ENCODE measurements around the gene ATL3. TPM values are rescaled to one million over a fixed set of nuclear protein-coding genes. Genes with fewer than 3 reads are reported as not detected.
"Not testable (repeated sequence)": the region's sequence is repeated elsewhere in the genome, so short reads cannot be mapped to it uniquely, and the experiment has no call there.

The ATL3 gene
- total and polyA plus RNA-seq, 4 donors = 14.0 to 74.7 (median 35.3) TPM

- H3K27ac ChIP-seq (ENCODE audit: low read depth, low read length) = no peak overlapping the region
- no peak overlapping the region for H3K4me3 ChIP-seq (ENCODE audit: low read depth, low read length)
- DNase-seq (ENCODE audit: low read depth in 4 of 6, low spot score in 6 of 6) = peak in 5 of 6 donors; percentile 50 to 91 (median 62)
- peaks cover 13% of the 10 kb centered on the region for H3K36me3 ChIP-seq (ENCODE audit: control insufficient read depth, insufficient read depth, low read length)
- 58% methylated on average over 4 of the region's 10 CpGs for WGBS (ENCODE audit: insufficient coverage)
- H3K27me3 ChIP-seq (ENCODE audit: control insufficient read depth, insufficient read depth, low read length) = no peaks in the 10 kb centered on the region
- no peaks in the 10 kb centered on the region for H3K4me1 ChIP-seq (ENCODE audit: control insufficient read depth, insufficient read depth, low read length)
- H3K9me3 ChIP-seq (ENCODE audit: control insufficient read depth, insufficient read depth, low read length) = no peaks in the 10 kb centered on the region
These were observed 35.3 kb downstream of the ATL3 start for GRCh38 chr11:63635762-63636465.

- 100% methylated on average over 2 of the region's 3 CpGs for WGBS (ENCODE audit: insufficient coverage)
- Histone ChIP-seq H3K9me3 (ENCODE audit: control insufficient read depth, insufficient read depth, low read length) (no peaks in the 10 kb centered on the region), H3K4me1 (ENCODE audit: control insufficient read depth, insufficient read depth, low read length) (no peaks in the 10 kb centered on the region), H3K4me3 (ENCODE audit: low read depth, low read length) (no peak overlapping the region), H3K27me3 (ENCODE audit: control insufficient read depth, insufficient read depth, low read length) (no peaks in the 10 kb centered on the region), H3K27ac (ENCODE audit: low read depth, low read length) (no peak overlapping the region), H3K36me3 (ENCODE audit: control insufficient read depth, insufficient read depth, low read length) (peaks cover 20% of the 10 kb centered on the region)
- DNase-seq (ENCODE audit: low read depth in 4 of 6, low spot score in 6 of 6) = no peak
These were observed 41.8 kb downstream of the ATL3 start for GRCh38 chr11:63629426-63629825.

- 79% methylated on average over 5 of the region's 7 CpGs for WGBS (ENCODE audit: insufficient coverage)
- H3K9me3 ChIP-seq (ENCODE audit: control insufficient read depth, insufficient read depth, low read length) = no peaks in the 10 kb centered on the region
These were observed 47.5 kb downstream of the ATL3 start for GRCh38 chr11:63623513-63624140.

GRCh38 chr11:63622323-63622722 lies 48.9 kb downstream of the ATL3 start:
- no peak for DNase-seq (ENCODE audit: low read depth in 4 of 6, low spot score in 6 of 6)
- no peaks in the 10 kb centered on the region for H3K9me3 ChIP-seq (ENCODE audit: control insufficient read depth, insufficient read depth, low read length)
- H3K27ac ChIP-seq (ENCODE audit: low read depth, low read length) = no peak overlapping the region
- H3K27me3 ChIP-seq (ENCODE audit: control insufficient read depth, insufficient read depth, low read length) = no peaks in the 10 kb centered on the region
- no peaks in the 10 kb centered on the region for H3K36me3 ChIP-seq (ENCODE audit: control insufficient read depth, insufficient read depth, low read length)
- WGBS (ENCODE audit: insufficient coverage) = 100% methylated on average over 2 of the region's 2 CpGs
- H3K4me3 ChIP-seq (ENCODE audit: low read depth, low read length) = no peak overlapping the region
- no peaks in the 10 kb centered on the region for H3K4me1 ChIP-seq (ENCODE audit: control insufficient read depth, insufficient read depth, low read length)

More at GRCh38 chr11:63623513-63624140, 47.5 kb downstream of the ATL3 start:
- DNase-seq (ENCODE audit: low read depth in 4 of 6, low spot score in 6 of 6) = no peak
- Histone ChIP-seq H3K36me3 (ENCODE audit: control insufficient read depth, insufficient read depth, low read length) (no peaks in the 10 kb centered on the region), H3K4me1 (ENCODE audit: control insufficient read depth, insufficient read depth, low read length) (no peaks in the 10 kb centered on the region), H3K27ac (ENCODE audit: low read depth, low read length) (no peak overlapping the region), H3K4me3 (ENCODE audit: low read depth, low read length) (no peak overlapping the region), H3K27me3 (ENCODE audit: control insufficient read depth, insufficient read depth, low read length) (no peaks in the 10 kb centered on the region)

- Histone ChIP-seq H3K27ac (ENCODE audit: low read depth, low read length) (no peak overlapping the region), H3K4me1 (ENCODE audit: control insufficient read depth, insufficient read depth, low read length) (no peaks in the 10 kb centered on the region), H3K9me3 (ENCODE audit: control insufficient read depth, insufficient read depth, low read length) (no peaks in the 10 kb centered on the region), H3K27me3 (ENCODE audit: control insufficient read depth, insufficient read depth, low read length) (no peaks in the 10 kb centered on the region), H3K36me3 (ENCODE audit: control insufficient read depth, insufficient read depth, low read length) (no peaks in the 10 kb centered on the region), H3K4me3 (ENCODE audit: low read depth, low read length) (no peak overlapping the region)
- 29% methylated on average over 1 of the region's 1 CpG for WGBS (ENCODE audit: insufficient coverage)
- DNase-seq (ENCODE audit: low read depth in 4 of 6, low spot score in 6 of 6) = no peak
These were observed 50.1 kb downstream of the ATL3 start for GRCh38 chr11:63621071-63621470.

GRCh38 chr11:63619967-63620366 lies 51.2 kb downstream of the ATL3 start:
- Histone ChIP-seq H3K4me3 (ENCODE audit: low read depth, low read length) (no peak overlapping the region), H3K27me3 (ENCODE audit: control insufficient read depth, insufficient read depth, low read length) (no peaks in the 10 kb centered on the region), H3K36me3 (ENCODE audit: control insufficient read depth, insufficient read depth, low read length) (no peaks in the 10 kb centered on the region), H3K9me3 (ENCODE audit: control insufficient read depth, insufficient read depth, low read length) (no peaks in the 10 kb centered on the region), H3K4me1 (ENCODE audit: control insufficient read depth, insufficient read depth, low read length) (no peaks in the 10 kb centered on the region), H3K27ac (ENCODE audit: low read depth, low read length) (no peak overlapping the region)
- 94% methylated on average over 3 of the region's 6 CpGs for WGBS (ENCODE audit: insufficient coverage)
- no peak for DNase-seq (ENCODE audit: low read depth in 4 of 6, low spot score in 6 of 6)

GRCh38 chr11:63617686-63618085 lies 53.5 kb downstream of the ATL3 start:
- H3K4me3 ChIP-seq (ENCODE audit: low read depth, low read length); H3K27ac ChIP-seq (ENCODE audit: low read depth, low read length); H3K27me3 ChIP-seq (ENCODE audit: control insufficient read depth, insufficient read depth, low read length); H3K9me3 ChIP-seq (ENCODE audit: control insufficient read depth, insufficient read depth, low read length); DNase-seq (ENCODE audit: low read depth in 4 of 6, low spot score in 6 of 6); H3K36me3 ChIP-seq (ENCODE audit: control insufficient read depth, insufficient read depth, low read length): not testable (repeated sequence)
- WGBS (ENCODE audit: insufficient coverage) = 75% methylated on average over 3 of the region's 5 CpGs
- H3K4me1 ChIP-seq (ENCODE audit: control insufficient read depth, insufficient read depth, low read length) = peaks cover 12% of the 10 kb centered on the region

GRCh38 chr11:63616953-63617352 lies 54.2 kb downstream of the ATL3 start:
- no peak overlapping the region for H3K27ac ChIP-seq (ENCODE audit: low read depth, low read length)
- no peaks in the 10 kb centered on the region for H3K36me3 ChIP-seq (ENCODE audit: control insufficient read depth, insufficient read depth, low read length)
- WGBS (ENCODE audit: insufficient coverage) = no CpG with 5 or more reads among the region's 3 CpGs
- H3K4me3 ChIP-seq (ENCODE audit: low read depth, low read length) = no peak overlapping the region
- H3K27me3 ChIP-seq (ENCODE audit: control insufficient read depth, insufficient read depth, low read length) = no peaks in the 10 kb centered on the region
- peaks cover 12% of the 10 kb centered on the region for H3K4me1 ChIP-seq (ENCODE audit: control insufficient read depth, insufficient read depth, low read length)
- no peak for DNase-seq (ENCODE audit: low read depth in 4 of 6, low spot score in 6 of 6)
- H3K9me3 ChIP-seq (ENCODE audit: control insufficient read depth, insufficient read depth, low read length) = no peaks in the 10 kb centered on the region

GRCh38 chr11:63614136-63614671 lies 57.0 kb downstream of the ATL3 start, which contains the start of gene PLAAT3:
Gene PLAAT3 (minus strand): TSS chr11:63614433. CDS start chr11:63614014, 419 bp downstream.
- 0% methylated on average over 48 of the region's 53 CpGs for WGBS (ENCODE audit: insufficient coverage)
- Histone ChIP-seq H3K36me3 (ENCODE audit: control insufficient read depth, insufficient read depth, low read length) (no peaks in the 10 kb centered on the region), H3K4me3 (ENCODE audit: low read depth, low read length) (peak within 1 kb of the TSS; percentile 72), H3K27me3 (ENCODE audit: control insufficient read depth, insufficient read depth, low read length) (no peaks in the 10 kb centered on the region), H3K4me1 (ENCODE audit: control insufficient read depth, insufficient read depth, low read length) (peaks cover 31% of the 10 kb centered on the region), H3K27ac (ENCODE audit: low read depth, low read length) (peak within 1 kb of the TSS; percentile 82), H3K9me3 (ENCODE audit: control insufficient read depth, insufficient read depth, low read length) (no peaks in the 10 kb centered on the region)
- DNase-seq (ENCODE audit: low read depth in 4 of 6, low spot score in 6 of 6) = peak in 2 of 6 donors; percentile 19 to 67

Measured in spinal cord (tissue), 10 donors.